HTERT RPE-1 (cell line): ENCODE results near the gene MED13L.
"Not testable (repeated sequence)": the region's sequence is repeated elsewhere in the genome, so short reads cannot be mapped to it uniquely, and the experiment has no call there.

Experiments used
- in situ Hi-C: fragments of 300-500 bp; cut with MboI; formaldehyde crosslinking; loops from 4 replicates; pipeline ENCODE4 v1.14.3; 2020; ENCODE audit warnings: low sequenced_read_pairs

Gene MED13L

GRCh38 chr12:116304621-116305020, 27.1 kb upstream of the MED13L start:
- in situ Hi-C loops = no loop called here

- in situ Hi-C loops = no loop called here
These were observed 26.4 kb upstream of the MED13L start for GRCh38 chr12:116303929-116304328.

- in situ Hi-C loops = no loop called here
These were observed 25.6 kb upstream of the MED13L start for GRCh38 chr12:116303066-116303465.

GRCh38 chr12:116302166-116303058, 24.9 kb upstream of the MED13L start:
- in situ Hi-C loops = no loop called here

GRCh38 chr12:116301621-116302020, 24.1 kb upstream of the MED13L start:
- in situ Hi-C loops = no loop called here

- in situ Hi-C loops = no loop called here
These were observed 22.3 kb upstream of the MED13L start for GRCh38 chr12:116299665-116300328.

- in situ Hi-C loops = no loop called here
These were observed 21.6 kb upstream of the MED13L start for GRCh38 chr12:116299064-116299463.

- in situ Hi-C loops = no loop called here
These were observed 21.1 kb upstream of the MED13L start for GRCh38 chr12:116298578-116298977.

- in situ Hi-C loops = no loop called here
These were observed 19.8 kb upstream of the MED13L start for GRCh38 chr12:116297224-116297834.

- in situ Hi-C loops = no loop called here
These were observed 18.1 kb upstream of the MED13L start for GRCh38 chr12:116295327-116296263.

GRCh38 chr12:116294454-116295165, 17.1 kb upstream of the MED13L start:
- in situ Hi-C loops = no loop called here

GRCh38 chr12:116293687-116294453, 16.4 kb upstream of the MED13L start:
- in situ Hi-C loops = no loop called here

- in situ Hi-C loops = no loop called here
These were observed 13.7 kb upstream of the MED13L start for GRCh38 chr12:116291218-116291617.

GRCh38 chr12:116288735-116289134, 11.2 kb upstream of the MED13L start:
- in situ Hi-C loops = no loop called here

- in situ Hi-C loops = no loop called here
These were observed 10.4 kb upstream of the MED13L start for GRCh38 chr12:116287842-116288301.

- in situ Hi-C loops = no loop called here
These were observed 6.9 kb upstream of the MED13L start for GRCh38 chr12:116284396-116284795.

GRCh38 chr12:116283881-116284280, 6.4 kb upstream of the MED13L start:
- in situ Hi-C loops = not testable (repeated sequence)

GRCh38 chr12:116282371-116283286, 5.1 kb upstream of the MED13L start:
- in situ Hi-C loops = no loop called here
